NK-92 (cell line): ENCODE data around the gene RPS8.
A peak's percentile ranks its signal among the peaks of the same experiment; 100 is the strongest.
"Not testable (repeated sequence)": the region's sequence is repeated elsewhere in the genome, so short reads cannot be mapped to it uniquely, and the experiment has no call there.

Source experiments
- DNase-seq: peaks from one replicate; lab custom pipeline; 2025; ENCODE audit not compliant: unreplicated experiment; lab: John Stamatoyannopoulos, UW

Gene RPS8

GRCh38 chr1:44780583-44781121 lies 5.3 kb downstream of the RPS8 start:
- no peak for DNase-seq

- DNase-seq: no peak
Measured at GRCh38 chr1:44783697-44784093, 8.4 kb downstream of the RPS8 start.

- no peak for DNase-seq
Measured at GRCh38 chr1:44784094-44785028, 9.0 kb downstream of the RPS8 start.

DNA sequence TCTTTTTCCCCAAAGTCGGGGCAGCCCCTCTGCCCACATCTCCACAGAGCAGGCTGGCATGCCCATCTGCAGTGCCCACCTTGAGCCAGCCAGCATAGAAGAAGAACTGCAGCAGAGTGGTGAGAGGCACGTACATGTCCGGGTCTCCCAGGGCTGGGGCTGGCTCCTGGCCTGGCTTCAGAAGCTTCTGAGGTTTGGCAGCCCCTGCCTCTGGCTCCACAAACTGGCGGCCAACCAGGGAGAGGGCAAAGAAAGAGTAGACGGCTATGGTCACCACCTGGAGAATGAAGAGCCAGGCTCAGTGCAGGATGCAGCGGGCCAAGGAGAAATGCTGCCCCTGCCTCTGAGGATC lies 9.7 kb downstream of the RPS8 start:
- DNase-seq: no peak

DNA sequence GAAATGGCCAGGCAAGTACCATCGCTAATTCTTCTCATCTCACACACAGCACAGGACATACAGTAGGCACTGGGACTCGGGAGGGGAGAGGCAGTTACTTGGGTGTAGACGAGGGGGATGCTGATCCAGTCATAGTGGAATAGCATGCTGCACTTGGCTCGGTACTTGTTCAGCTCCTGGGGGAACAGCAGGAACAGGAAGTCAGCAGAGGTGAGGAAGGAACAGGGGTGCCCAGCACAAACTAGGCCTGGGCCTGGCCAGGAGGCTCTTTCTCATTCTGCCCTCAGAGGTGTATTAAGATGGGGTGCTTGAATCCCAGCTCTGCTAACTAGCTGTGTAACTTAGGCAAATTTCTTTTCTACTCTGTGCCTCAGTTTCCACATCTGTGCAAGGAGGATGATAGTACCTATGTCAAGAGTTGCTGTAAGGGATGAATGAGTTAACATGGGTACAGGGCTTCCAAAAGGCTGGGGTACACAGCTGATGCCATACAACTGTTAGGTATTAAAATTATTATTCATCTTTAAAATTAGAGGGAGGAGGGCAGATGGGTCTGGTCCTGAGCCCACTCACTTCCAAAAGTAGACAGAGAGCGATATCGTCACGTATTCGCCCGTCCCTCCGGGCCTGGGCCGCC lies 10.3 kb downstream of the RPS8 start:
- no peak for DNase-seq

- no peak for DNase-seq
Measured at GRCh38 chr1:44786138-44786840, 10.9 kb downstream of the RPS8 start.

DNA sequence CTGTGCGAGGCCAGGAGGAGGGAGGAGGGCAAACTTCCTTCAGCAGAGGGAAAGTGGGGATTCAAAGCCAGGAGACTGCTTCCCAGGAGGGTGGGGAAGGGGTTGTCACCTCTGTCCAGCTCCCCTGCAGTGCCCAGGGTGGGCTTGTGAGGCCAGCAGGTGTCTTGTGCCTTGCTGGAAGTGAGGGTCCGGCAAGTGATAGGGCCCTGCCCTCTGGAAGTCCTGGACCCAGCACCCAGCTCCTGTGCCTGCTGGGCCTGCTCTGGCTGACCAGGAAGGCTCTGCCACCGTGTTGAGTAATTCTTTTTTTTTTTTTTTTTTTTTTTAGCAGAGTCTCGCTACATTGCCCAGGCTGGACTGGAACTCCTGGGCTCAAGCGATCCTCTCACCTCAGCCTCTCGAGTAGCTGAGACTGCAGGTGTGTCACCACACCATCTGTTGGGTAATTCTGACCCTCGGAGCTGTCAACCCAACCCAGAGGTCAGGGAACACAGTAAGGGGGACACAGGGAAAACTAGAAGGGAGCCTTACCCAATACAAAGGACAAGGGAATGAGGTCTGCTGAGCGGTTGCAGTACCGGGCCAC lies 11.6 kb downstream of the RPS8 start:
- no peak for DNase-seq

DNA sequence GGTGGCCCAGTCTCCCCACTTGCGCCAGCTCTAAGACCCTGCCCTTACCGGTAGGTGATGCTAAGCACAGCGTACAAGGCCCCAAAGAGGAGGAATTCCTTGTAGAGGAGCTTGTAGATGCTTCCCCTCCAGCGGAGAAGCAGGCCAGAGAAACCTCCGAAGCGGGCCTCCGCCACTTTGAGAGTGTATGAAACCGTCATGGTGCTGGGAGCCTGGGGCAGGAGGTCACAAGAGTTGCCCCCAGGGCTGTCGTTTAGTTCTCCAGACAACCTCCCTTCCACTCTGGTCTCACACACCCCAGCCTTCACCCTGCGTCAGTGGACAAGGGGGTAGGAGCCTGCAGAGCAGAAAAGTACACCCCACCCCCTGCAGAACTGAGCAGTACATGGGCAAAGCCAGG lies 12.2 kb downstream of the RPS8 start:
- no peak for DNase-seq

GRCh38 chr1:44788120-44788860 lies 12.9 kb downstream of the RPS8 start, which contains the start of gene BEST4:
Gene BEST4, minus strand, starts transcription at chr1:44788170. Its CDS starts 465 bp downstream, at chr1:44787705.
- DNase-seq: no peak

- DNase-seq: no peak
Measured at GRCh38 chr1:44790968-44791801, 15.8 kb downstream of the RPS8 start.

DNA sequence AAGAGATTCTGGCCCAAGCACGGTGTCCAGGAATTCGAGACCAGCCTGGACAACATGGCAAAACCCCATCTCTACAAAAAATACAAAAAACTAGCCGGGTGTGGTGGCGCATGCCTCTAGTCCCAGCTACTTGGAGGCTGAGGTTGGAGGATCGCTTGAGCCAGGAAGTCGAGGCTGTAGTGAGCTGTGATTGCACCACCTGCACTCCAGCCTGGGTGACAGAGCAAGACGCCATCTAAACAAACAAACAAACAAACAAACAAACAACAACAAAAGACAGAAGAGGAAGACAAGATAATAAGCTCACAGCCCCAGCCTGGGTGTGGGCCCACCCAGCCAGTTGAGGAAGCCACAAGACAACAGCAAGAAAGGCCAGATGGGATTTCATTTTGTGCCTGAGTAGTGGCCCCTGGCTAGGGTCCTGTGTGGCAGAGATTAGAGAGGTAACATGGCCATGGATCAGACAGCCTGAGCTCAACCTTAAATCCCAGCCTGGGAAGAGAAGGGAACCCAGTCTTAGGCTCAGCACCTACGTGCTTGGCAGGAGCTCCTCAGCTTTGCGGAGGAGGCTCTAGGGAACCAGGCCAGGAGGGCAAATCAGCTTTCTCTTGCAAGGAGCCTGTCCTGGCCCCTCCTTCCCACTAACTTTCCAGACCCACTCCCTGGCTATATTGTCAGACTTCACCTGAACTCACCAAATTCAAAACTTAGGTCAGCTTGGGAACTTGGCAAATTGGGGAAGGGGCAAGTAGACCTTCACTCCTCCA lies 17.6 kb downstream of the RPS8 start:
- DNase-seq: no peak

- not testable (repeated sequence) for DNase-seq
Measured at GRCh38 chr1:44797886-44798285, 22.5 kb downstream of the RPS8 start.

GRCh38 chr1:44798481-44799365 lies 23.4 kb downstream of the RPS8 start:
- DNase-seq: no peak

GRCh38 chr1:44799770-44800584 lies 24.6 kb downstream of the RPS8 start, which contains the start of gene PLK3:
Gene PLK3, plus strand, starts transcription at chr1:44800377. Its CDS starts 87 bp downstream, at chr1:44800464.
- DNase-seq: peak; percentile 94

GRCh38 chr1:44801491-44802305 lies 26.4 kb downstream of the RPS8 start:
- no peak for DNase-seq
